Astrocyte of the cerebellum (primary cell): Measurements from ENCODE around the gene FHOD3.
"Not testable (repeated sequence)": the region's sequence is repeated elsewhere in the genome, so short reads cannot be mapped to it uniquely, and the experiment has no call there.

Experiments
- DNase-seq: peaks from one replicate; pipeline ENCODE4 v3.0.0-alpha.2; 2011; ENCODE audit warnings: low read depth
- H3K4me3 ChIP-seq: 2 replicates; pipeline ENCODE4 v1.5.1; 2011; ENCODE audit warnings: mild to moderate bottlenecking, low read depth, low read length, moderate library complexity
- in situ Hi-C: cut with HindIII; loops from 2 replicates; pipeline ENCODE4 v1.10.0; 2017; ENCODE audit warnings: low sequenced_read_pairs
- TF ChIP-seq, protein P1 (sequence below): IDR thresholded peaks from 2 replicates; pipeline ENCODE4 v1.5.1; 2012; ENCODE audit warnings: low read length, low read depth, moderate library complexity, mild to moderate bottlenecking; ENCODE audit errors: missing control alignments

The FHOD3 gene

GRCh38 chr18:36543030-36543429, 245.5 kb downstream of the FHOD3 start:
- no peak for DNase-seq

GRCh38 chr18:36543991-36544725, 246.6 kb downstream of the FHOD3 start:
- in situ Hi-C loops: no loop called here
- H3K4me3 ChIP-seq: no peak overlapping the region
- TF ChIP-seq, protein P1, sequence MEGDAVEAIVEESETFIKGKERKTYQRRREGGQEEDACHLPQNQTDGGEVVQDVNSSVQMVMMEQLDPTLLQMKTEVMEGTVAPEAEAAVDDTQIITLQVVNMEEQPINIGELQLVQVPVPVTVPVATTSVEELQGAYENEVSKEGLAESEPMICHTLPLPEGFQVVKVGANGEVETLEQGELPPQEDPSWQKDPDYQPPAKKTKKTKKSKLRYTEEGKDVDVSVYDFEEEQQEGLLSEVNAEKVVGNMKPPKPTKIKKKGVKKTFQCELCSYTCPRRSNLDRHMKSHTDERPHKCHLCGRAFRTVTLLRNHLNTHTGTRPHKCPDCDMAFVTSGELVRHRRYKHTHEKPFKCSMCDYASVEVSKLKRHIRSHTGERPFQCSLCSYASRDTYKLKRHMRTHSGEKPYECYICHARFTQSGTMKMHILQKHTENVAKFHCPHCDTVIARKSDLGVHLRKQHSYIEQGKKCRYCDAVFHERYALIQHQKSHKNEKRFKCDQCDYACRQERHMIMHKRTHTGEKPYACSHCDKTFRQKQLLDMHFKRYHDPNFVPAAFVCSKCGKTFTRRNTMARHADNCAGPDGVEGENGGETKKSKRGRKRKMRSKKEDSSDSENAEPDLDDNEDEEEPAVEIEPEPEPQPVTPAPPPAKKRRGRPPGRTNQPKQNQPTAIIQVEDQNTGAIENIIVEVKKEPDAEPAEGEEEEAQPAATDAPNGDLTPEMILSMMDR: no peak
- DNase-seq: peak; percentile 24

More at GRCh38 chr18:36543030-36543429, 245.5 kb downstream of the FHOD3 start:
- in situ Hi-C loops: no loop called here
- TF ChIP-seq, protein P1: no peak
- H3K4me3 ChIP-seq: no peak overlapping the region

- DNase-seq: no peak
- no peak overlapping the region for H3K4me3 ChIP-seq
- TF ChIP-seq, protein P1: no peak
- in situ Hi-C loops: no loop called here
These were observed 248.4 kb downstream of the FHOD3 start for GRCh38 chr18:36545821-36546427.

DNA sequence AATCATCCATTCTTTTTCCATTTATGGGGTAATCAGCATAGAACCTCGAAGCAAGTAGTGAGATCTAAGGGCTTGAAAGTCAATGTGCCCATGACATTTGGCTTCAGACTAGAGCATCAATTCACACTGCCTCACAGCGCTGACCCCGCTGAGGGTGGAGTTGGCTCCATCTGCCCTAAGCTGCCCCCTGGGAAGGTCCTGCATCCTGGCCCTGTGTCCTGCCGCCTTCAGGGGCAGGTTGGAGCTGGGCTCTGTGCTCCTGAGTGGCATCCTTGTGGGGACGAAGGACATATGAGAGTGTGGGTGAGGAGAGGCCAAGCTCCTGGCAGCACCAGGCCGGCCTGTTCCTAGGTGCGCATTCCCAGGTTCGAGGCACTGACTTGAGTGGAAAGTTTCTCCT, 249.4 kb downstream of the FHOD3 start:
- TF ChIP-seq, protein P1: no peak
- no peak for DNase-seq
- in situ Hi-C loops: no loop called here
- no peak overlapping the region for H3K4me3 ChIP-seq

- no peak overlapping the region for H3K4me3 ChIP-seq
- DNase-seq: no peak
- in situ Hi-C loops: no loop called here
- TF ChIP-seq, protein P1: no peak
These were observed 250.0 kb downstream of the FHOD3 start for GRCh38 chr18:36547544-36547943.

GRCh38 chr18:36551274-36551673, 253.8 kb downstream of the FHOD3 start:
- DNase-seq, in situ Hi-C loops, H3K4me3 ChIP-seq: not testable (repeated sequence)

- in situ Hi-C loops: loop anchor here (5.0 kb wide), 1 partner anchor 39 kb away; no protein-coding TSS in a partner anchor
- no peak for DNase-seq
- TF ChIP-seq, protein P1: no peak
- H3K4me3 ChIP-seq: no peak overlapping the region
These were observed 260.7 kb downstream of the FHOD3 start for GRCh38 chr18:36558234-36558633.
